Uterus (tissue), 2 donors: ENCODE results near the gene CAMK1.

Source experiments
- POLR2A ChIP-seq, 2 donors: fragments of 450-650 bp; IDR thresholded peaks; one replicate each; pipeline ENCODE4 v1.6.1; 2016; ENCODE audit warnings: antibody characterized with exemption in 2 of 2, mild to moderate bottlenecking in 1 of 2, moderate library complexity in 1 of 2
- TF ChIP-seq, protein P1 (sequence below), 4 experiments: fragments of 200-600 bp in 2 of 4; fragments of 450-650 bp in 2 of 4; sonication (generic) in 2 of 4; IDR thresholded peaks; one replicate each; pipeline ENCODE4 v1.5.1; 2016 to 2019; ENCODE audit warnings: antibody characterized with exemption in 4 of 4, mild to moderate bottlenecking in 2 of 4, moderate library complexity in 1 of 4

GRCh38 chr3:9721700-9722060 is 48.1 kb downstream of the CAMK1 start:
- TF ChIP-seq, protein P1, sequence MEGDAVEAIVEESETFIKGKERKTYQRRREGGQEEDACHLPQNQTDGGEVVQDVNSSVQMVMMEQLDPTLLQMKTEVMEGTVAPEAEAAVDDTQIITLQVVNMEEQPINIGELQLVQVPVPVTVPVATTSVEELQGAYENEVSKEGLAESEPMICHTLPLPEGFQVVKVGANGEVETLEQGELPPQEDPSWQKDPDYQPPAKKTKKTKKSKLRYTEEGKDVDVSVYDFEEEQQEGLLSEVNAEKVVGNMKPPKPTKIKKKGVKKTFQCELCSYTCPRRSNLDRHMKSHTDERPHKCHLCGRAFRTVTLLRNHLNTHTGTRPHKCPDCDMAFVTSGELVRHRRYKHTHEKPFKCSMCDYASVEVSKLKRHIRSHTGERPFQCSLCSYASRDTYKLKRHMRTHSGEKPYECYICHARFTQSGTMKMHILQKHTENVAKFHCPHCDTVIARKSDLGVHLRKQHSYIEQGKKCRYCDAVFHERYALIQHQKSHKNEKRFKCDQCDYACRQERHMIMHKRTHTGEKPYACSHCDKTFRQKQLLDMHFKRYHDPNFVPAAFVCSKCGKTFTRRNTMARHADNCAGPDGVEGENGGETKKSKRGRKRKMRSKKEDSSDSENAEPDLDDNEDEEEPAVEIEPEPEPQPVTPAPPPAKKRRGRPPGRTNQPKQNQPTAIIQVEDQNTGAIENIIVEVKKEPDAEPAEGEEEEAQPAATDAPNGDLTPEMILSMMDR (IDR thresholded peaks at IDR 0.05): no peak
- no peak for TF ChIP-seq POLR2A (IDR thresholded peaks at IDR 0.05)
